GM21360 (cell line): ENCODE data around the gene TSEN2.

Experiments used
- ATAC-seq: cut with Tn5 transposase; IDR thresholded peaks from one replicate; pipeline ENCODE4 v1.9.1; 2021; ENCODE audit warnings: mild to moderate bottlenecking, moderate library complexity; ENCODE audit not compliant: unreplicated experiment

Gene TSEN2

DNA sequence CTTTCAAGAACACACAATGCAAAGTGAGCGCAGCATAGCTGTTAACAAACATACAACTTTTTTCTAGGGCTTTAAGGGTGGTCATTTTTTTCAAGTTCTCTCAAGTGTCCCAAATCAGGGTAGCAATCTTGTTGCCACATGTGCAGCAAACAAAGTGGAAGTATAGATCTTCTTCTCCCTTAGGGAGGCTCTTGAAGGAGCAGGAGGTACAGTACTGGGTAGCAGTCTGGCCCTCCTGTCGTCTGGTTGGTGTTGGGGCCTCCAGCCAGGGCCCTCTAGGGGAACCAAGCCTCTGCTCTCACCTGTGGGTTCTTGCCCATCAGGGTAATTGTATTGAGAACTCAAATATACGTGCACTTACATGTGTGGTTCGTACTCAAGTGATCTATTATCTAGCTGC, 98.5 kb downstream of the TSEN2 start:
- no peak for ATAC-seq
